ENCODE measurements around the gene GPALPP1.

DNA sequence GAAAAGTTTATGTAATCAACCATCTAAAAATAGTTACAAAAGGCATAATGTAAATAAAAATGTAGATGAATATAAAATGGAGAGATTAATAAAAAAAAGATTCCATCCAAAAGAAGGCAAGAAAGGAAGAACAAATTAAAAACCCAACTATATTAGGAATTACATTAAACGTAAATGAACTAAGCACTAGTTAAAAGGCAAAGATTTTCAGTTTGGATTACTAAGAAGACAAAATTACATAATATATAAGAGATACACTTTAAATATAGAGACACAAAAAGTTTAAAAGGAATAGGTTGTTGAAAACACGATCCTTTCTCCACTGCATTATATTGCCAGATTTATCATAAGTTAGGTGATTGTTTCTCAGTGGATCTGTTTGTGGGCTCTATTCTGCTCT, 27.3 kb upstream of the GPALPP1 start:
- TF ChIP-seq, protein P1, sequence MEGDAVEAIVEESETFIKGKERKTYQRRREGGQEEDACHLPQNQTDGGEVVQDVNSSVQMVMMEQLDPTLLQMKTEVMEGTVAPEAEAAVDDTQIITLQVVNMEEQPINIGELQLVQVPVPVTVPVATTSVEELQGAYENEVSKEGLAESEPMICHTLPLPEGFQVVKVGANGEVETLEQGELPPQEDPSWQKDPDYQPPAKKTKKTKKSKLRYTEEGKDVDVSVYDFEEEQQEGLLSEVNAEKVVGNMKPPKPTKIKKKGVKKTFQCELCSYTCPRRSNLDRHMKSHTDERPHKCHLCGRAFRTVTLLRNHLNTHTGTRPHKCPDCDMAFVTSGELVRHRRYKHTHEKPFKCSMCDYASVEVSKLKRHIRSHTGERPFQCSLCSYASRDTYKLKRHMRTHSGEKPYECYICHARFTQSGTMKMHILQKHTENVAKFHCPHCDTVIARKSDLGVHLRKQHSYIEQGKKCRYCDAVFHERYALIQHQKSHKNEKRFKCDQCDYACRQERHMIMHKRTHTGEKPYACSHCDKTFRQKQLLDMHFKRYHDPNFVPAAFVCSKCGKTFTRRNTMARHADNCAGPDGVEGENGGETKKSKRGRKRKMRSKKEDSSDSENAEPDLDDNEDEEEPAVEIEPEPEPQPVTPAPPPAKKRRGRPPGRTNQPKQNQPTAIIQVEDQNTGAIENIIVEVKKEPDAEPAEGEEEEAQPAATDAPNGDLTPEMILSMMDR (IDR thresholded peaks at IDR 0.05) = no peak
- TF ChIP-seq EZH2phosphoT487 (IDR thresholded peaks at IDR 0.05) = no peak
